Colonic mucosa (tissue), 4 donors: Measurements from ENCODE around the gene CTSA. TPM values are rescaled to one million over a fixed set of nuclear protein-coding genes. Genes with fewer than 3 reads are reported as not detected.
A peak's percentile ranks its signal among the peaks of the same experiment; 100 is the strongest.

ENCODE experiments used
- DNase-seq: peaks from one replicate; pipeline ENCODE4 v3.0.0-alpha.2; 2020
- H3K27ac ChIP-seq: fragments of 200-600 bp; one replicate; pipeline ENCODE4 v1.8.0; 2021
- H3K27me3 ChIP-seq: fragments of 200-600 bp; one replicate; pipeline ENCODE4 v1.8.0; 2021
- H3K36me3 ChIP-seq: fragments of 200-600 bp; one replicate; pipeline ENCODE4 v1.8.0; 2021
- H3K4me1 ChIP-seq: fragments of 200-600 bp; one replicate; pipeline ENCODE4 v1.8.0; 2021; ENCODE audit warnings: mild to moderate bottlenecking
- H3K4me3 ChIP-seq: fragments of 200-600 bp; one replicate; pipeline ENCODE4 v1.8.0; 2021
- H3K9ac ChIP-seq, 2 donors: one replicate each; pipeline ENCODE4 v1.7.0; 2013; ENCODE audit warnings: control low read depth in 2 of 2, low read depth in 2 of 2, low read length in 2 of 2
- H3K9me3 ChIP-seq: fragments of 200-600 bp; one replicate; pipeline ENCODE4 v1.8.0; 2021
- CTCF ChIP-seq: fragments of 200-600 bp; IDR thresholded peaks from one replicate; pipeline ENCODE4 v1.8.0; 2022; ENCODE audit warnings: antibody characterized with exemption, mild to moderate bottlenecking
- intact Hi-C: fragments of 100-400 bp; cut with DNase I; formaldehyde crosslinking; loops from one replicate; pipeline ENCODE4 v1.14.1; 2022
- total RNA-seq, 2 donors: library from RNA; stranded (reverse); fragmentation: NEBNext Ultra II Directional in 1 of 2; extraction: Animal tissue kit (Norgen Biotek cat#: 25700) in 1 of 2; gene quantifications; one replicate each; pipeline ENCODE4 v1.2.1, GENCODE V29; 2021
- donor health status: healthy.
- donor health status: DM: no; HTN: no; CAD: no.
- donor health status: DM: no; HTN: no; CAD: no.

The CTSA gene
- total RNA-seq, 2 donors from 2014 or later, result 273 to 366 TPM

- no peak overlapping the region for H3K9ac ChIP-seq
- peaks cover 6% of the 10 kb centered on the region for H3K36me3 ChIP-seq
- DNase-seq, result no peak
- H3K27ac ChIP-seq, result no peak overlapping the region
- H3K4me1 ChIP-seq, result no peaks in the 10 kb centered on the region
- no peaks in the 10 kb centered on the region for H3K9me3 ChIP-seq
- H3K27me3 ChIP-seq, result no peaks in the 10 kb centered on the region
- intact Hi-C loops, result no loop called here
- no peak for TF ChIP-seq CTCF
- no peak overlapping the region for H3K4me3 ChIP-seq
These were observed 12.9 kb upstream of the CTSA start for GRCh38 chr20:45878076-45878761.

- Histone ChIP-seq H3K9me3 (no peaks in the 10 kb centered on the region), H3K9ac (peak within 1 kb of the TSS; percentile 71 to 100), H3K4me3 (peak within 1 kb of the TSS; percentile 51), H3K4me1 (no peaks in the 10 kb centered on the region), H3K36me3 (peaks cover 6% of the 10 kb centered on the region), H3K27ac (peak within 1 kb of the TSS; percentile 46), H3K27me3 (no peaks in the 10 kb centered on the region)
- intact Hi-C loops, result loop anchor here (10.0 kb wide), 1 partner anchor 56 kb away; the partner anchor contains the start of gene TNNC2
- peak; percentile 100 for DNase-seq
- TF ChIP-seq CTCF, result no peak
These were observed 9.9 kb upstream of the CTSA start, which contains the start of gene ZSWIM1 for GRCh38 chr20:45880988-45881788. TSS of gene ZSWIM1 (plus strand) at chr20:45881227. CDS start at chr20:45882593, 1,366 bp downstream.

- TF ChIP-seq CTCF, result no peak
- DNase-seq, result no peak
- Histone ChIP-seq H3K4me3 (no peak overlapping the region), H3K27ac (no peak overlapping the region), H3K9me3 (no peaks in the 10 kb centered on the region), H3K4me1 (no peaks in the 10 kb centered on the region), H3K27me3 (no peaks in the 10 kb centered on the region), H3K9ac (no peak overlapping the region), H3K36me3 (peaks cover 6% of the 10 kb centered on the region)
- intact Hi-C loops, result loop anchor here (10.0 kb wide), 1 partner anchor 58 kb away; the partner anchor contains the start of gene TNNC2
These were observed 8.6 kb upstream of the CTSA start for GRCh38 chr20:45882469-45883099.

- Histone ChIP-seq H3K36me3 (peaks cover 6% of the 10 kb centered on the region), H3K9me3 (no peaks in the 10 kb centered on the region), H3K27me3 (no peaks in the 10 kb centered on the region), H3K9ac (no peak overlapping the region), H3K4me3 (no peak overlapping the region), H3K27ac (no peak overlapping the region), H3K4me1 (no peaks in the 10 kb centered on the region)
- no peak for TF ChIP-seq CTCF
- DNase-seq, result no peak
- intact Hi-C loops, result loop anchor here (10.0 kb wide), 1 partner anchor 58 kb away; the partner anchor contains the start of gene TNNC2
These were observed 8.1 kb upstream of the CTSA start for GRCh38 chr20:45883100-45883469.

- no peak overlapping the region for H3K27ac ChIP-seq
- H3K27me3 ChIP-seq, result no peaks in the 10 kb centered on the region
- H3K36me3 ChIP-seq, result peaks cover 6% of the 10 kb centered on the region
- H3K4me3 ChIP-seq, result no peak overlapping the region
- no peak overlapping the region for H3K9ac ChIP-seq
- intact Hi-C loops, result loop anchor here (10.0 kb wide), 1 partner anchor 62 kb away; the partner anchor contains the start of gene TNNC2
- peaks cover 1% of the 10 kb centered on the region for H3K4me1 ChIP-seq
- H3K9me3 ChIP-seq, result no peaks in the 10 kb centered on the region
- TF ChIP-seq CTCF, result no peak
- no peak for DNase-seq
These were observed 4.4 kb upstream of the CTSA start for GRCh38 chr20:45886590-45887345.
